Gastrocnemius medialis (tissue), 4 donors: ENCODE measurements around the gene CARMIL3. TPM values are rescaled to one million over a fixed set of nuclear protein-coding genes. Genes with fewer than 3 reads are reported as not detected.
A peak's percentile ranks its signal among the peaks of the same experiment; 100 is the strongest.

ENCODE experiments used
- ATAC-seq, 2 donors: fragments of 150-250 bp; one replicate each; pipeline ENCODE4 v1.9.1; 2016
- DNase-seq, 2 donors: peaks; one replicate each; pipeline ENCODE4 v3.0.0-alpha.2; 2019
- H3K27ac ChIP-seq, 4 donors: fragments of 200-600 bp; sonication (generic); 1 replicate in 1 of 4; 2 replicates in 3 of 4; pipeline ENCODE4 v1.5.1; 2016 to 2018; ENCODE audit warnings: mild to moderate bottlenecking in 2 of 4, moderate library complexity in 1 of 4
- H3K27me3 ChIP-seq, 3 donors: fragments of 200-600 bp; sonication (generic) in 2 of 3; 1 replicate in 1 of 3; 2 replicates in 2 of 3; pipeline versions ENCODE4 v1.5.1 to v1.6.0; 2016 to 2019; ENCODE audit warnings: mild to moderate bottlenecking in 1 of 3, moderate library complexity in 1 of 3
- H3K36me3 ChIP-seq, 2 donors: fragments of 200-600 bp; sonication (generic) in 1 of 2; one replicate each; pipeline ENCODE4 v1.5.1; 2017 to 2018
- H3K4me1 ChIP-seq, 2 donors: fragments of 200-600 bp; sonication (generic) in 1 of 2; one replicate each; pipeline ENCODE4 v1.5.1; 2016 to 2017; ENCODE audit warnings: mild to moderate bottlenecking in 2 of 2
- H3K4me3 ChIP-seq, 4 donors: fragments of 200-600 bp; sonication (generic) in 3 of 4; 1 replicate in 1 of 4; 2 replicates in 3 of 4; pipeline ENCODE4 v1.5.1; 2016 to 2019; ENCODE audit warnings: mild to moderate bottlenecking in 2 of 4
- H3K9me3 ChIP-seq, 3 donors: fragments of 200-600 bp; sonication (generic) in 2 of 3; 1 replicate in 1 of 3; 2 replicates in 2 of 3; pipeline ENCODE4 v1.5.1; 2016 to 2019
- POLR2A ChIP-seq, 2 donors: fragments of 450-650 bp; IDR thresholded peaks; one replicate each; pipeline ENCODE4 v1.6.1; 2017; ENCODE audit warnings: antibody characterized with exemption in 2 of 2, mild to moderate bottlenecking in 2 of 2, moderate library complexity in 2 of 2
- in situ Hi-C, 4 donors: fragments of 200-750 bp; cut with MboI; loops; one replicate each; pipeline versions ENCODE4 v1.15.0 to v1.8.0; 2017; ENCODE audit warnings: low sequenced_read_pairs in 4 of 4
- intact Hi-C: fragments of 100-400 bp; cut with DNase I; formaldehyde crosslinking; loops from one replicate; pipeline ENCODE4 v1.15.1; 2023; ENCODE audit warnings: low total_unique reads
- total RNA-seq, 4 donors: library from RNA; depleted of rRNA; stranded (reverse); fragments of >200 nt; gene quantifications; one replicate each; pipeline versions ENCODE4 v1.1.0 to v1.2.3, GENCODE V29; 2016
- TF ChIP-seq, protein P1 (sequence below), 5 experiments: fragments of 450-650 bp in 3 of 5; fragments of 200-600 bp in 2 of 5; sonication (generic) in 2 of 5; IDR thresholded peaks in 4 of 5; conservative IDR thresholded peaks in 1 of 5; 1 replicate in 4 of 5; 2 replicates in 1 of 5; pipeline ENCODE4 v1.5.1; 2016 to 2019; ENCODE audit warnings: antibody characterized with exemption in 5 of 5, mild to moderate bottlenecking in 3 of 5, moderate library complexity in 3 of 5

Gene CARMIL3
- total RNA-seq, 4 donors from 2014 or later = 0.04 to 0.31 TPM; not detected in 2

DNA sequence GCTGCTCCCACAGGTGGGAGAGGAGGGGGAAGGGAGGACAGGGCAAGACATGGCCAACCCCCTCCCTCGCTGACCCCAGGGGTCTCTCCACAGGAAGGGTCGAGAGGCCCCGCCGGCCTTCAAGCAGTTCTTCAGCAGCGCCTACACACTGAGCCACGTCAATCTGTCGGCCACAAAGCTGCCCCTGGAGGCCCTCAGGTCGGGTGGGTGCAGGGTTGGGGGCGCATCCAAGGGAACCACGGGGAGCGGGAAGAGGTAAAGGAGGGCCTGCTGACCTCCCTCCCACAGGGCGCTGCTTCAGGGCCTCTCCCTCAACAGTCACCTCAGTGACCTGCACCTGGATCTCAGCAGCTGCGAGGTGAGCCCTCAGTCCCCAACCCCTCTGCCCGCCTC lies 6.1 kb downstream of the CARMIL3 start:
- Histone ChIP-seq H3K9me3 (no peaks in the 10 kb centered on the region), H3K27ac (no peak overlapping the region), H3K36me3 (no peaks in the 10 kb centered on the region), H3K4me1 (no peaks in the 10 kb centered on the region), H3K27me3 (peaks cover 0 to 3% (median 0%) of the 10 kb centered on the region in 3 donors), H3K4me3 (no peak overlapping the region)
- intact Hi-C loops = loop anchor here (1.0 to 2.0 kb wide), 3 partner anchors 32 to 103 kb away; partner anchors contain the start of gene IRF9
- no peak for TF ChIP-seq POLR2A (IDR thresholded peaks at IDR 0.05)
- TF ChIP-seq, protein P1, sequence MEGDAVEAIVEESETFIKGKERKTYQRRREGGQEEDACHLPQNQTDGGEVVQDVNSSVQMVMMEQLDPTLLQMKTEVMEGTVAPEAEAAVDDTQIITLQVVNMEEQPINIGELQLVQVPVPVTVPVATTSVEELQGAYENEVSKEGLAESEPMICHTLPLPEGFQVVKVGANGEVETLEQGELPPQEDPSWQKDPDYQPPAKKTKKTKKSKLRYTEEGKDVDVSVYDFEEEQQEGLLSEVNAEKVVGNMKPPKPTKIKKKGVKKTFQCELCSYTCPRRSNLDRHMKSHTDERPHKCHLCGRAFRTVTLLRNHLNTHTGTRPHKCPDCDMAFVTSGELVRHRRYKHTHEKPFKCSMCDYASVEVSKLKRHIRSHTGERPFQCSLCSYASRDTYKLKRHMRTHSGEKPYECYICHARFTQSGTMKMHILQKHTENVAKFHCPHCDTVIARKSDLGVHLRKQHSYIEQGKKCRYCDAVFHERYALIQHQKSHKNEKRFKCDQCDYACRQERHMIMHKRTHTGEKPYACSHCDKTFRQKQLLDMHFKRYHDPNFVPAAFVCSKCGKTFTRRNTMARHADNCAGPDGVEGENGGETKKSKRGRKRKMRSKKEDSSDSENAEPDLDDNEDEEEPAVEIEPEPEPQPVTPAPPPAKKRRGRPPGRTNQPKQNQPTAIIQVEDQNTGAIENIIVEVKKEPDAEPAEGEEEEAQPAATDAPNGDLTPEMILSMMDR (IDR thresholded peaks at IDR 0.05 in 4 of 5, conservative IDR thresholded peaks at IDR 0.05 in 1 of 5) = no peak
- in situ Hi-C loops = loop anchor here in 2 of 4 donors (5.0 kb wide), 3 partner anchors 34 to 104 kb away; partner anchors contain the start of genes IRF9 (in 1 of the 2) and PCK2 (in 1 of the 2)
- DNase-seq = no peak
- peak in 1 of 2 donors; percentile 18 for ATAC-seq

DNA sequence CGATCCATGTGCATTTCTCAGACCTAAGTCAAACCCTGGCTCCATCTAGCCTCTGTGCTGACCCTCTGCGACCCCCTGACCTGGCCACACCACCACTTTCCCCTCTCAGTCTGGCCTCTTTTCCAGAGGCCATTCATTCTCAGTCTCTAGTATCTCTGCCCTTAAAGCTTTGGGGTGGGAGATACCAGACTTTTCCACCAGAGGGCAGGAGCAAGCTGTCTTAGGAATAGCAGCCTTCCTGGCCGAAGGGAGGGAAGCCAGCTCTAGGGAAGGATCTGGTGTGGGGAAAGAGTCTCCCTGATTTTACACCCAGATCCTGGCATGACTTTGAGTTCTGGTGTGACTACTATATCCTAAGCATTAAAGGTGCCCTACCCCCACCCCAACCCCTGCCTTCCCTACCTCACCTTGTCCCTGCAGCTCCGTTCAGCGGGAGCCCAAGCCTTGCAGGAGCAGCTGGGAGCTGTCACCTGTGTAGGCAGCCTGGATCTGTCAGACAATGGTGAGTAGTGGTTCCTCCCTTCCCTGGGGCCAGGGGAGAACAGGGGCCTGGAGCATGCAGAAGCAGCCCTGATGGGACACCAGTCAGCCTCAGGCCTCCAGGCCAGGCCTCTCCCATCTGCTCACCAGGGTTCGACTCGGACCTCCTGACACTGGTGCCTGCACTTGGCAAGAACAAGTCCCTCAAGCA lies 6.6 kb downstream of the CARMIL3 start:
- DNase-seq (peak; percentile 58 to 60), ATAC-seq (peak; percentile 93 to 96)
- H3K4me1 ChIP-seq = no peaks in the 10 kb centered on the region
- H3K27me3 ChIP-seq = peaks cover 0 to 3% (median 0%) of the 10 kb centered on the region in 3 donors
- no peak for TF ChIP-seq POLR2A (IDR thresholded peaks at IDR 0.05)
- TF ChIP-seq, protein P1 (IDR thresholded peaks at IDR 0.05 in 4 of 5, conservative IDR thresholded peaks at IDR 0.05 in 1 of 5) = peak; percentile 74 to 95 (median 88)
- no peak overlapping the region for H3K27ac ChIP-seq
- in situ Hi-C loops = loop anchor here in 2 of 4 donors (5.0 kb wide), 3 partner anchors 34 to 104 kb away; partner anchors contain the start of genes IRF9 (in 1 of the 2) and PCK2 (in 1 of the 2)
- intact Hi-C loops = loop anchor here (1.0 to 2.0 kb wide), 3 partner anchors 32 to 102 kb away; partner anchors contain the start of gene IRF9
- H3K4me3 ChIP-seq = no peak overlapping the region
- no peaks in the 10 kb centered on the region for H3K9me3 ChIP-seq
- H3K36me3 ChIP-seq = no peaks in the 10 kb centered on the region

DNA sequence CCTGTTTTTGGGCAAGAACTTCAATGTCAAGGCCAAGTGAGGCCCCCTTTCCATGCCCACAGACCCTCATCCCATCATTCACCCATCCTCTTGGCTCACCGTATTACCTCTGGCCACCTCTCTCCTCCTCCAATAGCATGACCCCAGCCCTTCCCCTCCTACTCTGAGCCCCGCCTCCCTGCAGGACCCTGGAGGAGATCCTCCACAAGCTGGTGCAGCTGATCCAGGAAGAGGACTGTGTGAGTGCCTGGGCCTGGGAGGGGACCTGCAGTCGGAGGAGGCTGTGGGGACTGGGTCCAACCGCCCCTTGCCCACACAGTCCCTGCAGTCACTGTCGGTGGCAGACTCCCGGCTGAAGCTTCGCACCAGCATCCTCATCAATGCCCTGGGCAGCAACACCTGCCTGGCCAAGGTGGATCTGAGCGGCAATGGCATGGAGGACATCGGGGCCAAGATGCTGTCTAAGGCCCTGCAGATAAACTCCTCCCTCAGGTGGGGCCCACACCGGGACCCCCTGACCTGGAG lies 7.2 kb downstream of the CARMIL3 start:
- peaks cover 0 to 3% (median 0%) of the 10 kb centered on the region in 3 donors for H3K27me3 ChIP-seq
- in situ Hi-C loops (loop anchor here in 2 of 4 donors (5.0 kb wide), 3 partner anchors 33 to 103 kb away; partner anchors contain the start of genes IRF9 (in 1 of the 2) and PCK2 (in 1 of the 2)), intact Hi-C loops (loop anchor here (1.0 to 2.0 kb wide), 3 partner anchors 31 to 102 kb away; partner anchors contain the start of gene IRF9)
- ATAC-seq (no peak), DNase-seq (no peak)
- H3K4me1 ChIP-seq = no peaks in the 10 kb centered on the region
- no peak overlapping the region for H3K4me3 ChIP-seq
- no peaks in the 10 kb centered on the region for H3K36me3 ChIP-seq
- H3K27ac ChIP-seq = no peak overlapping the region
- TF ChIP-seq, protein P1 (IDR thresholded peaks at IDR 0.05 in 4 of 5, conservative IDR thresholded peaks at IDR 0.05 in 1 of 5) = no peak
- TF ChIP-seq POLR2A (IDR thresholded peaks at IDR 0.05) = no peak
- no peaks in the 10 kb centered on the region for H3K9me3 ChIP-seq

DNA sequence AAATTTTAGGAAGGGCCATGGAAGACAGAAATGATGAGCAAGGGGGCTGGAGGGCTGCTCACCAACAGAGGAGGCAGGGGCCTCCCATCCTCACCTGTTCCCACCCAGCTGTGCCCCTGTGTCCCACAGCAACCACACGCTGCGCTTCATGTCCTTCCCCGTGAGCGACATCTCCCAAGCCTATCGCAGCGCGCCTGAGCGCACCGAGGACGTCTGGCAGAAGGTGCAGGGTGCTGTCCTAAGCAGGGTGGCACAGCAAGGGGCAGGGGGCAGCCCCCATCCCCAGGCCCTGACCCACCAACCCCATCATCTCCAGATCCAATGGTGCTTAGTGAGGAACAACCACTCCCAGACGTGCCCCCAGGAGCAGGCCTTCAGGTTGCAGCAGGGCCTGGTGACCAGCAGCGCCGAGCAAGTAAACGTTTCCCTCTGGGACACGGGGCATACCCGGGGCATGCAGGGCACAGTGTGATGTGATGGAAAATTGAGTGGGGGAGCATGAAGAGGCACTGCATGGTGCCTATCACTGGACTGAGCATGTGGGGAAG lies 8.1 kb downstream of the CARMIL3 start:
- DNase-seq (no peak), ATAC-seq (no peak)
- peaks cover 0 to 2% (median 0%) of the 10 kb centered on the region in 3 donors for H3K27me3 ChIP-seq
- H3K4me3 ChIP-seq = no peak overlapping the region
- in situ Hi-C loops = loop anchor here in 2 of 4 donors (5.0 kb wide), 3 partner anchors 32 to 102 kb away; partner anchors contain the start of genes IRF9 (in 1 of the 2) and PCK2 (in 1 of the 2)
- H3K9me3 ChIP-seq = no peaks in the 10 kb centered on the region
- H3K27ac ChIP-seq = no peak overlapping the region
- H3K4me1 ChIP-seq = no peaks in the 10 kb centered on the region
- intact Hi-C loops = loop anchor here (2.0 kb wide), 1 partner anchor 101 kb away; the partner anchor contains the start of gene IRF9
- TF ChIP-seq, protein P1 (IDR thresholded peaks at IDR 0.05 in 4 of 5, conservative IDR thresholded peaks at IDR 0.05 in 1 of 5) = no peak
- no peak for TF ChIP-seq POLR2A (IDR thresholded peaks at IDR 0.05)
- no peaks in the 10 kb centered on the region for H3K36me3 ChIP-seq
